GM18951 (cell line): ENCODE data around the gene IGF1.
"Not testable (repeated sequence)": the region's sequence is repeated elsewhere in the genome, so short reads cannot be mapped to it uniquely, and the experiment has no call there.

Source experiments
- POLR2A ChIP-seq: IDR thresholded peaks from 4 replicates; pipeline ENCODE4 v1.6.1; 2011; ENCODE audit warnings: mild to moderate bottlenecking; ENCODE audit not compliant: insufficient read length, insufficient read depth; ENCODE audit errors: extremely low read depth
- in situ Hi-C: fragments of 300-500 bp; cut with MboI; formaldehyde crosslinking; loops from one replicate; pipeline ENCODE4 v1.12.0; 2022; ENCODE audit warnings: low sequenced_read_pairs, mixed read lengths, inconsistent platforms; ENCODE audit not compliant: unreplicated experiment

The IGF1 gene

DNA sequence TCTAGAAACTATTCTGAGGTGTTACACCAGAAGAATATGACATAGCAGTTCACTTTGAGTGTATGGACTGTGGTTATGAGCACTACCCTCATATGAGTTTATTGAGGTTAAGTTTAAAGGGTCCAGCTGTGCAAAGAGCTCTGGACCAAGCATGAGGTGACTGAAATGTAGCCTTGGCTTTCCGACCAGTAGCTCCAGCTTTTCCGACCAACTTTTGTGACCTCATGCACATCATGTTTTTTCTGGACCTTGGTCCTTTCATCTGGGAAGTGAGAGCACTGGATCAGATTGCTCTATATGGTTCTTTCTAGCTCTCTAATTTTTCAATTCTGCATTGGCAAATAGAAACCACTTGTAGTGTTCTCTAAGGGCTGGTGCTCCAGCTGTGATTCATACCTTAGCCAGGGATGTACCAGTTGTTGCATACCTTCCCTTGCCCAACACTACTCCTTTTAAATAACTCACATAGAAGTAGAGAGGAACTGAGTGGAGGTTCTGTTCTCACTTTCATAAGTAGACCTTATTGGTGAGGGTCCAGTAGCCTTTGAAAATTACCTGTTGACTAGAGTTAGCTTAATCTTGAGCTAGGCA is 16.6 kb downstream of the IGF1 start:
- TF ChIP-seq POLR2A: no peak
- in situ Hi-C loops: no loop called here

- in situ Hi-C loops: no loop called here
- TF ChIP-seq POLR2A: no peak
Measured at GRCh38 chr12:102462795-102463465, 17.4 kb downstream of the IGF1 start.

- no peak for TF ChIP-seq POLR2A
- in situ Hi-C loops: no loop called here
Measured at GRCh38 chr12:102462386-102462785, 18.0 kb downstream of the IGF1 start.

- in situ Hi-C loops: no loop called here
- no peak for TF ChIP-seq POLR2A
Measured at GRCh38 chr12:102461501-102461900, 18.9 kb downstream of the IGF1 start.

GRCh38 chr12:102459314-102459713 is 21.0 kb downstream of the IGF1 start:
- in situ Hi-C loops: no loop called here
- TF ChIP-seq POLR2A: no peak

DNA sequence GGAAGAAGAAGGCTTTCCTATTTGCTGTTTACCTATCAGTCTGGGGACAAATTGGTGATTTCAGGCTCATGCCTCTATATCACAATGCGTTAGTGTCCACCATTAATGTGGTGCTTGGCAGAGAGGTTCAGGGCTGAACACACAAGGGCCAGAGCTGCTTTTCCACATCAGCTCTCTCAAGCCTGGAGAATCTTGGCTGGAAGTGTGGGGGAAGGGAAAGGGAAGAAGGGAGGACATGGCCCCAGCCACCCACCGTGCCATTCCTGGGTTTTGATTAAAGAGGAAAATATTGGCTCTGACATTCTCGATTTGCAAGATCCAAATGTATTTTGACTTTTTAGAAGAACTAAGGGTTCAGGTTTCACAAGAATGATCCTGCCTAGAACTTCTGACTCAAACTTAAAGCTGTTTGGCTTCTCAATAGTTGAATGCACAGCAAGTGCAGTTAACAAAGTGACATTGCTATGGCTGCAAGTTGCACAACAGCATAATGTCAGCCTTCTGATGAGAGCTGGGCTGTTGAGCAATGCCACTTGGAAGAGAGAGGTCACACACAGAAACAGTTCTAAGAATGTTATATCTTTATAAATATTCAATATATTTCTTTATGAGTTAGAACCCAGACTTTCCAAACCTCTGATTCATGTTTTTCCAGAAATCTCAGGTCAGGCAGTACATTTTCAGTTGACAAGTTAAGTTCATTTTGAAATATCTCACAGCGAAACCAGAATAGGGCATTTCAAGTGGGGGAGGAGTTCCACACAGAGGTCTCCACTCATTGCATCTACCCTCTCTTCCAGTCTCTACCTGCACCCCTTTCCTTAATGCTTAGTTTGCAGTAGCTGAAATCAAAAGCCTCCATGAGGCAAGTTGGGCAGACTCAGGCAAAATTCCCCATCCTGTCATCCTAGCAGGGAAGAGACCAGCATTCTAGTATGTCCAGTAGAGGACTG is 25.3 kb downstream of the IGF1 start:
- in situ Hi-C loops: no loop called here
- no peak for TF ChIP-seq POLR2A

DNA sequence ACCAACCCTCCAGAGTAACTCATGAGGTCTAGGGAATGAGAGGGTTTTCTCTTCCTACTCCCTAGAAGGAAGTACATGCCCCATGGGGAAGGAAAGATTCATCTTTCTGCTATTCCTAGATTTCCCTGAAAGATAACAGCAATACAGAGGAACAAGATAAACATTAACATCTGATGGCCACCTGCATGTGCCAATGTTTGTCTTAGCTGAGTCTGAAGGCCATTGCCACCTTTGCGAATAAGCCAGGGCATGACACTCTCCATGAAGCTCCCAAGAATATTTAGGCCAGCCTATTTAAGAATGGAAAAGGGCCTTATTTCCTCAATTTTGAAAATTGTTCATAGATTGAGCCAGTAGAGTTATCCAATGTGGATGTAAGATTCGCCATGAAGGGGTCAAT is 26.0 kb downstream of the IGF1 start:
- TF ChIP-seq POLR2A: no peak
- in situ Hi-C loops: no loop called here

DNA sequence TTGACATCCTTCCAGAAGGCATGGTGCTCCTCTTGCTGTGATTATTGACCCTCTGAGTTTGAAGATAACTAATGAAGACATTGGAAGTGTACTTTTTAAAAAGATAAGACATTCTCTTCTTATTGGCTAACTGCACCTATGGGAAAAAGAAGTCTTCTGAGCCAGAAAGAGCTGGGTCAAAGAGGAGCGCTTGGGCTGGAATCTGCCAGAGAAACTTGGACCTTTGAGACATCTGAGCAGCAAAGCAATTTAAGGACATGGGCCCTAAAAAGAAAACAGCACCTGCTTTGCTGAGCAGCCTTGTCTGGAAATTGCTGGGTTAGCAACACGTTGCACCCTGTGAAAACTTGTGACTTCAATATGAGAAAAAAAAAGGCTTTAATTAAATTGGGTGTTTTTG is 27.8 kb downstream of the IGF1 start:
- in situ Hi-C loops: no loop called here
- no peak for TF ChIP-seq POLR2A

DNA sequence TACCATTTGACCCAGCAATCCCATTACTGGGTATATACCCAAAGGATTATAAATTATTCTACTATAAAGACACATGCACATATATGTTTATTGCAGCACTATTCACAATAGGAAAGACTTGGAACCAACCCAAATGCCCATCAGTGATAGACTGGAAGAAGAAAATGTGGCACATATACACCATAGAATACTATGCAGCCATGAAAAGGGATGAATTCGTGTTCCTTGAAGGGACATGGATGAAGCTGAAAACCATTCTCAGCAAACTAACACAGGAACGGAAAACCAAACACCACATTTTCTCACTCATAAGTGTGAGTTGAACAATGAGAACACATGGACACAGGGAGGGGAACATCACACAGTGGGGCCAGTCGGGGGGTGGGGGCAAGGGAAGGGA is 31.3 kb downstream of the IGF1 start:
- in situ Hi-C loops: not testable (repeated sequence)

- in situ Hi-C loops: not testable (repeated sequence)
Measured at GRCh38 chr12:102447426-102447825, 32.9 kb downstream of the IGF1 start.

- TF ChIP-seq POLR2A: no peak
- in situ Hi-C loops: no loop called here
Measured at GRCh38 chr12:102444707-102445106, 35.7 kb downstream of the IGF1 start.

GRCh38 chr12:102444093-102444492 is 36.3 kb downstream of the IGF1 start:
- in situ Hi-C loops: no loop called here

GRCh38 chr12:102441077-102441596 is 39.2 kb downstream of the IGF1 start:
- no peak for TF ChIP-seq POLR2A
- in situ Hi-C loops: no loop called here

More at GRCh38 chr12:102444093-102444492, 36.3 kb downstream of the IGF1 start:
- no peak for TF ChIP-seq POLR2A
